NCI-H510A (cell line): ENCODE data around the gene GRIP1.
A peak's percentile ranks its signal among the peaks of the same experiment; 100 is the strongest.

ENCODE experiments used
- DNase-seq: peaks from one replicate; lab custom pipeline; 2025; lab: John Stamatoyannopoulos, UW

The GRIP1 gene

GRCh38 chr12:66647034-66647691 lies 31.7 kb downstream of the GRIP1 start:
- DNase-seq: no peak

DNA sequence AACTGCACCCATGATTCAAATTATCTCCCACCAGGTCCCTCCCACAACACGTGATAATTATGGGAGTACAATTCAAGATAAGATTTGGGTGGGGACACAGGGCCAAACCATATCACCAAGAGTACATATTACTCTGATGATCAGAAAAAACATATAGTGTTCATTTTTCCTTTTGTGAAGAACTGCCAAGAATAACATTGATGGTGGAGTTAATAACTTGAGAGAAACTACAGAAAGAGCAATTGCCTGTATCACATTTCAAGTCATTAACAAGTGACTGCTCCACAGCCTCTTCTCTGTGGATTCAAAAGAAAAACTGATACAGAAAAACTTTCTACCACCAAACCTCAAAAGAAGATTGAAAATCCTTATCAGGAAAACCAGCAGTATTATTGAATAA lies 34.7 kb downstream of the GRIP1 start:
- DNase-seq: no peak

- DNase-seq: no peak
Observed at GRCh38 chr12:66640691-66641460, 38.0 kb downstream of the GRIP1 start.

- DNase-seq: no peak
Observed at GRCh38 chr12:66638666-66639065, 40.2 kb downstream of the GRIP1 start.

- no peak for DNase-seq
Observed at GRCh38 chr12:66637699-66638301, 41.1 kb downstream of the GRIP1 start.

DNA sequence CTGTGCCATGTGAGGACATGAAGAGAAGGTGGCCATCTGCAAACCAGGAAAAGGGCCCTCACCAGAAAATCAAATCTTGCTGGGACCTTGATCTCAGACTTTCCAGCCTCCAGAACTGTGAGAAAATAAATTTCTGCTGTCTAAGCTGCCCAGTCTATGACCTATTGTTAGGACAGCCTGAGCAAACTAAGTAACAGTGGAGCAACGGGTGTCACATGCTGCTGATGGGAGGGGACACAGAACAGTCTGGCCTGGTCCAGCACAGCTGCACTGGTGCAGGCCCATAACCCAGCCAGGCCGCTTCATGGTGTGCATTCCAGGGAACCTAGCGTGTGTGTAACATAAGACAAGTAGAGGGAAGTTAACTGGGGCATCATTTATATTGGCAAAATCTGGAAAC lies 42.1 kb downstream of the GRIP1 start:
- no peak for DNase-seq

DNA sequence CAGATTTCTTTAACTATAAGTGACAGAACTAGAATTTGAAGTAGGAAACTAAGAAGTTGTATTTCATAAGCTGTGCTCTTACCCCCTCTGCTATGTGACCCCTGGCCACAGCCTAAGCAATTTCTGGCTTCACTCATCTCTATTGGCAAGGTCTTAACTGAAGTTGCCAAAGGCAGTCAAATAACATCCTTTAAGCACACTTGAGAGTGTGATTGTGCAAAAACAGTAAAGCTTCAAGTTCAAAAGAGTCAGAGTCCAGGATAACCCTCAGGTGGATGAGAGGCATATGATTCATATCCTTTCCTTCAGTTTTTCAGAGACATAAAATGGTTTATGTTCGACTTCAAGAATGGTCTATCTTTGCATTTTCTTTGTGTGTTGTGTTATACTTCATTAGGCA lies 45.2 kb downstream of the GRIP1 start:
- DNase-seq: no peak

GRCh38 chr12:66629138-66629870 lies 49.6 kb downstream of the GRIP1 start:
- no peak for DNase-seq

- no peak for DNase-seq
Observed at GRCh38 chr12:66627988-66628317, 50.9 kb downstream of the GRIP1 start.

DNA sequence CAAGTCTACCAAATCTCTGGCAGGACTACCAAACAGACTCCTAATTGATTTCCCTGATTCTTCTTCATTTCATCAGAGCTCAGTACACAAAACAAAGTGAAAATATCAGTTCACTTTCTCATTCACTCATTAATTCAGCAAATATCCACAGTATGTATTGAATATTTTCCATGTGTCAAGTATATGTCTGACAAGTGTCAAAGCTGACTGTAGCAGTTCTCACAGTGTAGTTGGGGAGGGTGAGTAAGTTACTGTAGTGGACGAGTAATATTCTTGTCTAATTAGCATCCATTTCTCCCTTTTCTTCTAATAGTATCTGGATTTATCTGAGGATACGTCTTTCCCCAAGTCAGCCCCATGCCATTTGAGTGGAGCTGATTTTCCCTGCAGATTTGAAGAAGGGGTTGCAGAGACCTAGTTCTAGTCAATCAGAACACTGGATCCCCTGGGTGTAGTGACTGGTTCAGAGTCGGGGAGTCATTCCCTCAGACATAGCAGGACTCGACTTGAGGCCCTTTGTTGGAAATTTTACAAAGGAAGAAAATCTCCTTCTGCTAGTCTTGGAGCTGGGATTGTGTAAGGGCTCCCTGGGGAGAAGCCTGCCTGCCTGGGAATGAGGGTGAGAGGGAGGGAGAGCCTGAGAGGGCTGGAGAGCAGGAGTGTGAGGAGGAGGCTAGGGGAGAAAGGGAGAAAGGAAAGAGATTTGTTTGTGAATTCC lies 51.4 kb downstream of the GRIP1 start:
- no peak for DNase-seq

DNA sequence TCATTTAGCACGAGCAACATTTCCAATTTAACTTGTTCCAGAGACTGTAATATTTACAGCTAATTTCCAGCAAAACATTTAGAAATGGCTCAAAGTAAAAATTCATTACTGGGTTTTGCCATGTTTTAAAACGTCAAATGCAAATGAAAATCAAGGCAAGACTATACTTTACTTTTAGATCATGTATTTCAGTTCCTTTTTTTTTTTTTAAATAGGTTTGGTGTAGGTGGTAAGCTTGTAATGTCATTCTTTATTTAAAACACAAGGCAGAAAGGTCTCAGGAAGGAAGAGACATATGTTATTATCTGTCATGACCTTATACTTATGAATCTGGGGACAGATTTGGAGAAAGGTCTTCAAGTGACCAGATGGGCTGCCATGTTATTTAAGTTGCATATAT lies 54.1 kb downstream of the GRIP1 start:
- no peak for DNase-seq

- no peak for DNase-seq
Observed at GRCh38 chr12:66623455-66623854, 55.4 kb downstream of the GRIP1 start.

GRCh38 chr12:66620688-66621087 lies 58.2 kb downstream of the GRIP1 start:
- no peak for DNase-seq

- no peak for DNase-seq
Observed at GRCh38 chr12:66620026-66620425, 58.9 kb downstream of the GRIP1 start.

DNA sequence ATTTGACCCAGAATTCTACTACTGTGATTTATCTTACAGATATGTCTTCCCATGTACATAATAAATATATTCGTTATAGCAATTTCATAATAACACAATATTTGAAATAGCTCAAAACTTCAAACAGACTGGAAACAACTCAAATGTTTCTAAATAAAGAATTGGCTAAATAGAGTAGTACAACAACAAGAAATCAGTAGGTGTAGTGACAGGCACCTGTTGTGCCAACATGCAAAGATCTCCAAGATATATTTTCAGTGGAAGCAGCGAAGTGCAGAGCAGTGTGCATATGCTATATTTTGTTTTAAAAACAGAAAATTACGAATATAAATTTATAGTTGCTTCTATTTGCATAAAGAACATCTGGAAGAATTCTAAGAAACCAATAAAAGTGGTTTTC lies 60.9 kb downstream of the GRIP1 start:
- no peak for DNase-seq

DNA sequence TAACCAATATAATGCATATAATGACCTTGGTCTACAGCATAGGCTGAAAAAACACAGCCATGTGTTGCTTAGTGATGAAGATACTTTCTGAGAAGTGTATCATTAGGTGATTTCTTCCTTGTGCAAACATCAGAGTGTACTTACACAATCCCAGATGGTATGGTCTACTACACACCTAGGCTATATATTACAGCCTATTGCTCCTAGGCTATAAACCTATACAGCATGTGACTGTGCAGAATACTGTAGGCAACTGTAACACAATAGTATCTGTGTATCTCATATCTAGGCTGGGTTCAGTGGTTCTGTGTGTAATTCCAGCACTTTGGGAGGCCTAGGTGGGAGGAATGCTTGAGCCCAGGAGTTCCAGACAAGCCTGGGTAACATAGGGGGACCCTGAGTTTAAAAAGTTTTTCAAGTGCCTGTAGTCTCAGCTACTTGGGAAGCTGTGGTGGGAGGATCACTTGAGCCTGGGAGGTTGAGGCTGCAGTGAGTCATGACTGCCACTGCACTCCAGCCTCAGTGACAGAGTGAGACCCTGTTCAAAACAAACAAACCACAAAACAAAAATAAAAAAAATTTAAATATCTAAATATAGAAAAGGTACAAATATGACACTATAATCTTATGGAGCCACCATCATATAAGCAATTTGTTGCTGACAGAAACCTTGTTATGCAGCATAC lies 66.6 kb downstream of the GRIP1 start:
- no peak for DNase-seq

DNA sequence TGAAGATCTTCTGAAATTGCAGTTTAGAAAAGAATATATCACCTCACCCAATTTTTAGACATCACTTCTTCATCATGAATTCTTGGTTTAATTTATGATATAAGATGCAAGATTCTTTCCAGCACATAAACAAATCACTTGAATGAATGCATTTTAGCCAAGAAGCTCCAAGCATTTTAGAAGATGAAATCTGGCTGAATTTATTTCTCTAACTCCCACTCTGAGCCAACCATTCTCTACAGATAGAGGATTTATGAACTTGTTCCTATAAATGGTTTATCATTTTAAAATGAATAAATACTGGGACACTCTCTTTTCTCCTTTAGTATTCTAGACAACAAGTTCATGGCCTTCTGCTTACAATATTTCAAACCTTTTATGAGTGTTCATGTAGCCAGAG lies 71.7 kb downstream of the GRIP1 start:
- DNase-seq: no peak

- no peak for DNase-seq
Observed at GRCh38 chr12:66605293-66605692, 73.6 kb downstream of the GRIP1 start.

- DNase-seq: no peak
Observed at GRCh38 chr12:66603981-66604479, 74.8 kb downstream of the GRIP1 start.

- peak; percentile 65 for DNase-seq
Observed at GRCh38 chr12:66603461-66603860, 75.4 kb downstream of the GRIP1 start.

DNA sequence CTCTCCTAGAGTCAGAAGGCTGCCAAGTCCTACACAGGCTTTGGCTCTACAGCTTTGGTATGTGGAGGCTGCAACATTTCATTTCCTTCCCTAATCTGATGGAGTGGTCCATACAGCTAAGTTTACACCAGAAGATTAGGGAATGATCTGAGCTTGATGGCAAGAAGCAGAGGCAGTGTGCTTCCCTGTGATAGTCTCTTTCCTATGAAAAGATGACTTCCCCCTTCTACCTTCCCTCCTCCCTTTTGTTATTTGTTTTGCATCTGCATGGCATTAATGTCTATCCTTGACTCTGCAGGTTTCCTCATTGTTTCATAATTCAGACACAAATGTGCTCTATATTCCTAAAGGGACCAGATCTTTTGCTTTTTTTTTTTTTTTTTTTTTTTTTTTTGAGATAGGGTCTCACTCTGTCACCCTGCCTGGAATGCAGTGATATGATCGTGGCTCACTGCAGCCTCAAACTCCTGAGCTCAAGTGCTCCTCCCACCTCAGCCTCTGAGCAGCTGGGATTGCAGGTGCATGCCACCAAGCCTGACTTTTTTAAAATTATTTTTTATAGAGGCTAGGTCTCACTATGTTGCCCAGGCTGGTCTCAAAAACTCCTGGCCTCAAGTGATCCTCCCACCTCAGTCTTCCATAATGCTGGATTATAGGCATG lies 76.3 kb downstream of the GRIP1 start:
- no peak for DNase-seq
